ENCODE results near the gene ATG4C.
"Not testable (repeated sequence)": the region's sequence is repeated elsewhere in the genome, so short reads cannot be mapped to it uniquely, and the experiment has no call there.

- not testable (repeated sequence) for TF ChIP-seq CTCF (IDR thresholded peaks at IDR 0.05); EP300 (IDR thresholded peaks at IDR 0.05; ENCODE audit: low read depth)
These were observed 21.9 kb upstream of the ATG4C start for GRCh38 chr1:62762027-62762426.

Measured in transverse colon (tissue), 3 donors.